ENCODE measurements around the gene ARFRP1.
A peak's percentile ranks its signal among the peaks of the same experiment; 100 is the strongest.

Gene ARFRP1

DNA sequence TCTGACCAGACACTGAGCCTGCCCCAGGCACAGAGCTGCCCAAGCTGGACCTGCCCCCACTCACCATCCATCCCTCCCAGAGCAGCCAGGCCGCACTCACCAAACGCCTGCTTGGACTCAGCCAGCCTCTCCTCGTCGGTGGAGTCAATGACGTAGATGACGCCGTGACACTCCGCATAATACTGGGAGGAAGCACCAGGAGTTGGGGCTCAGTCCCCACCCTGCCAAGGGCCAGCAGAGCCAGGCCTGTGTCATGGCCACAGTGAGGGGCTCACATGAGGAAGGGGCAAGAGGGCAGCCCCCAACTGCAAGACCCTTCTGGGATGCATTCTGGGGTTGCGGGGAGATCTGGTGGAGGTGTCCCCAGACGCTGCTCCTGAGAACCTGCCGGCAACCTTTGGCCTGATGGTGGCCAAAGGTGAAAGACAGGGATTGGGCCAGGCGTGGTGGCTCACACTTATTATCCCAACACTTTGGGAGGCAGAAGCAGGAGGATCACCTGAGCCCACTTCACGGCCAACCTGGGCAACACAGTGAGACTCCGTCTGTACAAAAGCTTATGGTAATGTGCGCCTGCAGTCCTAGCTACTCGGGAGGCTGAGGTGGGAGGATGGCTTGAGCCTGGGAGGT, 5.6 kb downstream of the ARFRP1 start:
- Histone ChIP-seq H3K4me1 (ENCODE audit: control insufficient read depth in 5 of 5, insufficient read depth in 5 of 5, low read length in 5 of 5) (peaks cover 7 to 41% (median 31%) of the 10 kb centered on the region in 5 donors), H3K27me3 (ENCODE audit: control insufficient read depth in 5 of 5, insufficient read depth in 4 of 5, low read length in 5 of 5) (peaks cover 0 to 2% (median 0%) of the 10 kb centered on the region in 5 donors), H3K36me3 (ENCODE audit: control insufficient read depth in 5 of 5, insufficient read depth in 5 of 5, low read length in 5 of 5) (peaks cover 0 to 44% (median 32%) of the 10 kb centered on the region in 5 donors), H3K4me3 (ENCODE audit: low read depth in 1 of 5, low read length in 5 of 5) (no peak overlapping the region), H3K9me3 (ENCODE audit: control insufficient read depth in 5 of 5, low read length in 5 of 5) (no peaks in the 10 kb centered on the region), H3K27ac (ENCODE audit: low read depth, low read length) (no peak overlapping the region), H3K9ac (ENCODE audit: low read length in 5 of 5) (no peak overlapping the region)

DNA sequence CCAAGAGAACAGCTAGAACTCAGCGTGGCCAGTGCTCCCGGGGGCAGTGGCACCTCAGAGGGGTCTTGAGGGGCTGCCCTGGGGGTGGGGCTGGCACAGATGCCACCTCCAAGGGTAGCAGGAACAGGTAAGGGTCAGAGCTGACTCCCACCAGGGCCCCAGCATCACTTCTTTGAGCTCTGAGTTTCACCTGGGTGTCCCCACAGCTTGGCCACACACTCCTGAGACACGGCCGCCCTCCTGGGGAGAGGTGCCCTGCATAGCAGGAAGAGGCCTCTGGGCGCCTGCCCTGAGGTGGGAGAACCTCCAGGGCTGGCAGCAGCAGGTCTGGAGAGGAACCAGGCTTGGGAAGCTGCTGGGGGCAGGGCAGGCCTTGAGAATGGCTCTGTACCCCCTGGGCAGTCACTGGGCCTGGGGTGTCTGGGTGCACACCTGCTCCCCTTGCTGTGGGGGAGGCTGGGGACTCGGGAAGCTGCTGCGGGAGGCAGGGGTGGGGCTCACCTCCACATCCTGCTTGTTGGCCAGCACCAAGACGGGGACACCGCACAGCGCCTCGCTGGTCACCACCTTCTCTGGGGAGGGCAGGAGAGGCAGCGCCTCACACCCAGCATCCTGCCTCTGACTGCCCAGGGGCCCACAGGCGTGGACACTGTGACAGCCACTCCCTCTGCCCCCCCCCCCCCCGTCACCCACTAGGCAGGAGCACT, 6.3 kb downstream of the ARFRP1 start:
- H3K27me3 ChIP-seq (ENCODE audit: control insufficient read depth in 5 of 5, insufficient read depth in 4 of 5, low read length in 5 of 5), result no peaks in the 10 kb centered on the region
- H3K4me3 ChIP-seq (ENCODE audit: low read depth in 1 of 5, low read length in 5 of 5), result no peak overlapping the region
- no peak overlapping the region for H3K27ac ChIP-seq (ENCODE audit: low read depth, low read length)
- H3K4me1 ChIP-seq (ENCODE audit: control insufficient read depth in 5 of 5, insufficient read depth in 5 of 5, low read length in 5 of 5), result peaks cover 1 to 41% (median 31%) of the 10 kb centered on the region in 5 donors
- no peak overlapping the region for H3K9ac ChIP-seq (ENCODE audit: low read length in 5 of 5)
- H3K36me3 ChIP-seq (ENCODE audit: control insufficient read depth in 5 of 5, insufficient read depth in 5 of 5, low read length in 5 of 5), result peaks cover 0 to 49% (median 32%) of the 10 kb centered on the region in 5 donors
- H3K9me3 ChIP-seq (ENCODE audit: control insufficient read depth in 5 of 5, low read length in 5 of 5), result no peaks in the 10 kb centered on the region

DNA sequence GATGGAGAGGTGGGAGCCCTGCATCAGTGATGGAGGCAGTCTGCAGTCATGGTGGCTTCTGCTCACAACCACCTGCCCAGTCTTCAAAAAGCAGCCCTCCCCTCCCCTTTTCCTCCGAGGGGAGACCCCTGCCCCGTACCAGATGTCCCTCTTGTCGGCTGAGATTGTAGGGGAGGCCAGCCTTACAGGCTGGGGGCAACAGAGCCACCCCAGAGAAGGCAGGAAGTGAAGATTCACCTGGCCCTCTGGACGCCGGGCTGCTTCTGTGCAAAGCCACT, 6.8 kb downstream of the ARFRP1 start:
- no peak overlapping the region for H3K27ac ChIP-seq (ENCODE audit: low read depth, low read length)
- no peaks in the 10 kb centered on the region for H3K9me3 ChIP-seq (ENCODE audit: control insufficient read depth in 5 of 5, low read length in 5 of 5)
- H3K27me3 ChIP-seq (ENCODE audit: control insufficient read depth in 5 of 5, insufficient read depth in 4 of 5, low read length in 5 of 5), result no peaks in the 10 kb centered on the region
- H3K4me3 ChIP-seq (ENCODE audit: low read depth in 1 of 5, low read length in 5 of 5), result no peak overlapping the region
- H3K36me3 ChIP-seq (ENCODE audit: control insufficient read depth in 5 of 5, insufficient read depth in 5 of 5, low read length in 5 of 5), result peaks cover 0 to 45% (median 27%) of the 10 kb centered on the region in 5 donors
- peaks cover 0 to 41% (median 32%) of the 10 kb centered on the region in 5 donors for H3K4me1 ChIP-seq (ENCODE audit: control insufficient read depth in 5 of 5, insufficient read depth in 5 of 5, low read length in 5 of 5)
- no peak overlapping the region for H3K9ac ChIP-seq (ENCODE audit: low read length in 5 of 5)

DNA sequence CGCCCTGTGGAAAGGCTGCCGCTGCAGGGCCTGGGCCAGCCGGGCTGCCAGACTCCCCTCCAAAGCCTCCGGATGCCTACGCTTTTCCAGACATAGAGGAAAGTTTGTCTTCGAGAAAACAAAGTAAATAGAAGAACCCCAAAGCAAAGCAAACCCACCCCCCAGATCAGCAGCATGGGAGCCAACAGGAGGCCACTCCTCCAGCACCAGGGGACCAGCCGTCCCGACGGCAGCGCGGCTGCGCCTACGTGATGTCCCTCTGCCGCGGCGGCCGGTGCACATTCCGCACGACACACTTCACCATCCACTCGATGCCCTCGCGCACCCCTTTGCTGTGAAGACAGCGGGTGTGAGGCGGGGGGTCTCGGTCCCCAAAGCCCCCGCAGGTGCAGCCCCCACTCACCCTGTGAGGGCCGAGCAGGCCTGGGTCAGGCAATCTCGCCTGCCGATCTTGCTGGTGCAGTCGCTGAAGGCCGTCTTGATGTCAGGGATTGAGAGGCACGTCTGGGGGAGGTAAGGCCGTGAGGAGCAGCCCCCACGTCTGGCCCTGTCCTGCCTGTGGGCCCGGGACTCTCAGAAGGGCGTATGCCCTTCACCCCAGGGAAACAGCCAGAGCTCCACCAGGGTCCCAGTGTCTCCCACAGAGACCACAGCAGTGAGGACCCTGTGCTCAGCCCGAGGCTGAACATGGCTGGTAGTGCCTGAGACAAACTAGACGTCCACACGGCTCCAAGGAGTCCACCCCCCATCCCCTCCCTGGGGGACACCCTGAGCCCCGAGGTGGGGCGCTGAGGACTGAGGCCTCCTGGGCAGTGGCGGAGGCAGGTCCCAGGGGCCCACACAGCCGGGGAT, 7.4 kb downstream of the ARFRP1 start:
- no peaks in the 10 kb centered on the region for H3K9me3 ChIP-seq (ENCODE audit: control insufficient read depth in 5 of 5, low read length in 5 of 5)
- peak overlapping the region; percentile 57 for H3K27ac ChIP-seq (ENCODE audit: low read depth, low read length)
- no peak overlapping the region for H3K4me3 ChIP-seq (ENCODE audit: low read depth in 1 of 5, low read length in 5 of 5)
- peaks cover 0 to 46% (median 38%) of the 10 kb centered on the region in 5 donors for H3K4me1 ChIP-seq (ENCODE audit: control insufficient read depth in 5 of 5, insufficient read depth in 5 of 5, low read length in 5 of 5)
- no peaks in the 10 kb centered on the region for H3K27me3 ChIP-seq (ENCODE audit: control insufficient read depth in 5 of 5, insufficient read depth in 4 of 5, low read length in 5 of 5)
- H3K36me3 ChIP-seq (ENCODE audit: control insufficient read depth in 5 of 5, insufficient read depth in 5 of 5, low read length in 5 of 5), result peaks cover 0 to 41% (median 21%) of the 10 kb centered on the region in 5 donors
- H3K9ac ChIP-seq (ENCODE audit: low read length in 5 of 5), result peak overlapping the region in 1 of 5 donors; percentile 42

DNA sequence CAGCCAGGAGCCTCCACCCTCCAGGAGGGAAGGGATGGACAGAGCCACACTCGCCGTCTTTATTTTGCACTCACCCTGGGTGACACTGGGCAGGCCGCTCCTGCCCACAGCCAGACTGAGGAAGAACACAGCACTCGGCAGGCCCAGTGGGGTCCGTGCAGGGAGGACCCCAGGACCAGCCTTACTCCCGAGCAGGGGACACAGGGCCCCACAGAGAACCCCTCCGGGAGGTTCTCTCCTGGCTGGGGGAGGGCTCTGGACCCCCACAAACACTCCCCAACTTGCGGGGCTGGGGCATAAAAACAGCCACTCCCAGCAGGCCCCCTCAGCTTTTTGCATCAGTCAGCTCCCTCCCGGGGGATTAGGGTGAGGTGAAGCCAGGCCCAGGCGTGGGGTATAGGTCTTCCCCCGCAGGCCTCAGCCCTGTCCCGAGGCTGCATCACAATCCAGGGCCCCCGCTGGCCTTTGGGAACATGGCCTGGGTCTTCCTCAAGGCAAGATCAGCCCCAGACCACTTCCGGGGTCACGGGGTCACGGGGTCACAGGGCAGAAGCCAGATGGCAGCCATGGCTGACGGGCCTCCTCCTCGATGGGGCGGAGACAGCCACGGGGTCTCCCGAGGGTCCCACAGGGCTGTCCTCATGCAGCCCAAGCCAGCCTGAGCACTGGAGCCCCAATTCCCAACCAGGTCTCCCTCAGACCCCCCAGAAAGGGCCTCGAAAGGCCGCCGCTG, 8.1 kb downstream of the ARFRP1 start:
- H3K9me3 ChIP-seq (ENCODE audit: control insufficient read depth in 5 of 5, low read length in 5 of 5), result no peaks in the 10 kb centered on the region
- peaks cover 0 to 40% (median 13%) of the 10 kb centered on the region in 5 donors for H3K36me3 ChIP-seq (ENCODE audit: control insufficient read depth in 5 of 5, insufficient read depth in 5 of 5, low read length in 5 of 5)
- H3K27ac ChIP-seq (ENCODE audit: low read depth, low read length), result peak overlapping the region; percentile 57
- peaks cover 0 to 51% (median 43%) of the 10 kb centered on the region in 5 donors for H3K4me1 ChIP-seq (ENCODE audit: control insufficient read depth in 5 of 5, insufficient read depth in 5 of 5, low read length in 5 of 5)
- H3K4me3 ChIP-seq (ENCODE audit: low read depth in 1 of 5, low read length in 5 of 5), result no peak overlapping the region
- H3K9ac ChIP-seq (ENCODE audit: low read length in 5 of 5), result peak overlapping the region in 1 of 5 donors; percentile 68
- no peaks in the 10 kb centered on the region for H3K27me3 ChIP-seq (ENCODE audit: control insufficient read depth in 5 of 5, insufficient read depth in 4 of 5, low read length in 5 of 5)

DNA sequence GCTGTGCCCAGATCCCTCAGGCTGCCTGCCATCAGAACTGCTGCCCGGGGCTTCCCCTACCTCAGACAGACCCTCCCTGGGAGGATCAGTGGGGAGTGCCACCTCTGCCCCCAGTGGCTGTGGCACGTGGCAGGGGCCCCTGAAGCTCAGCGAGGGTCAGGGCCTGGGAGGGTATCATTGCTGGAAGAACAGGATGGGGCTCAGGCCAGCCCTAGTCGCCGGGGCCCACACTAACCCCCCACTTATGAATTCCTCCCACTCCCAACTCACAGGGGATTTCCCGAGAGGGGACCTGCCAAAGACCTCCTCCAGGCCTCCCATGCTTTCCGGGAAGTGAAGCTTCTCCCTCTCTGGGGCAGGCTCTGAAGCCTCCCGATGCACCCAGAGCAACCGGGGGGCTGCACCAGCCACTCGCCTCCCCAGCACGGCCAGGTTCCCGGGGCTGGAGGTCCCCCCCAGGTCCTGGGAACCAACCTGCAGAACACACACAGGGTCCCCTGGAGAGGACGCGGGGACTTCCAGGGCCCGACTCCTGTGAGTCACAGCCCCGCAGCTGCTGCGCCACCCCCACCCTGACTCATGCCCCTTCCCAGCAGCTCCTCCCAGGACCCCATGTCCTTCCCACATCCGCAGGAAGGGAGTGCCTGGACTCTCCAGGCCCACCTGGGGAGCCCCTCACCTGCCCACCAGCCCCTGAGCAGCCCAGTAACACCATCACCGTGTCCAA, 8.9 kb downstream of the ARFRP1 start:
- Histone ChIP-seq H3K9me3 (ENCODE audit: control insufficient read depth in 5 of 5, low read length in 5 of 5) (no peaks in the 10 kb centered on the region), H3K27me3 (ENCODE audit: control insufficient read depth in 5 of 5, insufficient read depth in 4 of 5, low read length in 5 of 5) (no peaks in the 10 kb centered on the region), H3K9ac (ENCODE audit: low read length in 5 of 5) (peak overlapping the region in 2 of 5 donors; percentile 34 to 68), H3K36me3 (ENCODE audit: control insufficient read depth in 5 of 5, insufficient read depth in 5 of 5, low read length in 5 of 5) (peaks cover 0 to 40% (median 9%) of the 10 kb centered on the region in 5 donors), H3K4me3 (ENCODE audit: low read depth in 1 of 5, low read length in 5 of 5) (no peak overlapping the region), H3K4me1 (ENCODE audit: control insufficient read depth in 5 of 5, insufficient read depth in 5 of 5, low read length in 5 of 5) (peaks cover 0 to 51% (median 43%) of the 10 kb centered on the region in 5 donors), H3K27ac (ENCODE audit: low read depth, low read length) (peak overlapping the region; percentile 62)

DNA sequence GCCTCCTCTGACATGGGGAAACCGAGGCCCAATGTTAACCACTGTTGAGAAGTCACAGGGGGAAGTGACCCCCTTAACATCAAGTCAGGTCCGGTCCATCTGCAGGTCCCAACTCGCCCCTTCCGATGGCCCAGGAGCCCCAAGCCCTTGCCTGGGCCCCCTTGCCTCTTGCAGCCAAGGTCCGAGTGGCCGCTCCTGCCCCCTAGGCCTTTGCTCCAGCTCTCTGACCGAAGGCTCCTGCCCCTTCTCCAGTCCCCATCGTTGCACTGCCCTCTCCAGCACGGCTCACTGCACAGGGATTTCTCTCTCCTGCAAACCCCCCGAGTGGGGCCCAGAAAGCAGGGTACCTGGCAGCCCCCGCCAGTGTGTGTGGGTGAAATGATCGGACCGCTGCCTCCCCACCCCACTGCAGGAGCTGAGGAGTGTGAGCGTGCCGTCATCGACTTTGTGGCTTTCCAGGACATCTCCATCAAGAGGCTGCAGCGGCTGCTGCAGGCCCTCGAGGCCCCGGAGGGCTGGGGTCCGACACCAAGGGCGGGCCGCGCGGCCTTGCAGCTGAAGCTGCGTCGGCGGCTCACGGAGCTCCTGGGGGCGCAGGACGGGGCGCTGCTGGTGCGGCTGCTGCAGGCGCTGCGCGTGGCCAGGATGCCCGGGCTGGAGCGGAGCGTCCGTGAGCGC, 9.8 kb downstream of the ARFRP1 start:
- Histone ChIP-seq H3K27ac (ENCODE audit: low read depth, low read length) (peak overlapping the region; percentile 62), H3K4me1 (ENCODE audit: control insufficient read depth in 5 of 5, insufficient read depth in 5 of 5, low read length in 5 of 5) (peaks cover 0 to 51% (median 43%) of the 10 kb centered on the region in 5 donors), H3K9me3 (ENCODE audit: control insufficient read depth in 5 of 5, low read length in 5 of 5) (no peaks in the 10 kb centered on the region), H3K4me3 (ENCODE audit: low read depth in 1 of 5, low read length in 5 of 5) (no peak overlapping the region), H3K36me3 (ENCODE audit: control insufficient read depth in 5 of 5, insufficient read depth in 5 of 5, low read length in 5 of 5) (peaks cover 0 to 37% (median 8%) of the 10 kb centered on the region in 5 donors), H3K9ac (ENCODE audit: low read length in 5 of 5) (peak overlapping the region in 1 of 5 donors; percentile 34), H3K27me3 (ENCODE audit: control insufficient read depth in 5 of 5, insufficient read depth in 4 of 5, low read length in 5 of 5) (no peaks in the 10 kb centered on the region)

DNA sequence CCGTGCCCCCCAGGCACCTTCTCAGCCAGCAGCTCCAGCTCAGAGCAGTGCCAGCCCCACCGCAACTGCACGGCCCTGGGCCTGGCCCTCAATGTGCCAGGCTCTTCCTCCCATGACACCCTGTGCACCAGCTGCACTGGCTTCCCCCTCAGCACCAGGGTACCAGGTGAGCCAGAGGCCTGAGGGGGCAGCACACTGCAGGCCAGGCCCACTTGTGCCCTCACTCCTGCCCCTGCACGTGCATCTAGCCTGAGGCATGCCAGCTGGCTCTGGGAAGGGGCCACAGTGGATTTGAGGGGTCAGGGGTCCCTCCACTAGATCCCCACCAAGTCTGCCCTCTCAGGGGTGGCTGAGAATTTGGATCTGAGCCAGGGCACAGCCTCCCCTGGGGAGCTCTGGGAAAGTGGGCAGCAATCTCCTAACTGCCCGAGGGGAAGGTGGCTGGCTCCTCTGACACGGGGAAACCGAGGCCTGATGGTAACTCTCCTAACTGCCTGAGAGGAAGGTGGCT, 10.4 kb downstream of the ARFRP1 start:
- H3K4me3 ChIP-seq (ENCODE audit: low read depth in 1 of 5, low read length in 5 of 5), result no peak overlapping the region
- H3K36me3 ChIP-seq (ENCODE audit: control insufficient read depth in 5 of 5, insufficient read depth in 5 of 5, low read length in 5 of 5), result peaks cover 0 to 37% (median 8%) of the 10 kb centered on the region in 5 donors
- H3K9ac ChIP-seq (ENCODE audit: low read length in 5 of 5), result peak overlapping the region in 1 of 5 donors; percentile 3
- H3K4me1 ChIP-seq (ENCODE audit: control insufficient read depth in 5 of 5, insufficient read depth in 5 of 5, low read length in 5 of 5), result peaks cover 0 to 55% (median 43%) of the 10 kb centered on the region in 5 donors
- H3K27me3 ChIP-seq (ENCODE audit: control insufficient read depth in 5 of 5, insufficient read depth in 4 of 5, low read length in 5 of 5), result no peaks in the 10 kb centered on the region
- H3K27ac ChIP-seq (ENCODE audit: low read depth, low read length), result no peak overlapping the region
- H3K9me3 ChIP-seq (ENCODE audit: control insufficient read depth in 5 of 5, low read length in 5 of 5), result no peaks in the 10 kb centered on the region
